ENCODE measurements around the gene ITGB7. TPM values are rescaled to one million over a fixed set of nuclear protein-coding genes. Genes with fewer than 3 reads are reported as not detected.

The ITGB7 gene
- total RNA-seq, 2 experiments from 2014 or later: 121 to 137 TPM

DNA sequence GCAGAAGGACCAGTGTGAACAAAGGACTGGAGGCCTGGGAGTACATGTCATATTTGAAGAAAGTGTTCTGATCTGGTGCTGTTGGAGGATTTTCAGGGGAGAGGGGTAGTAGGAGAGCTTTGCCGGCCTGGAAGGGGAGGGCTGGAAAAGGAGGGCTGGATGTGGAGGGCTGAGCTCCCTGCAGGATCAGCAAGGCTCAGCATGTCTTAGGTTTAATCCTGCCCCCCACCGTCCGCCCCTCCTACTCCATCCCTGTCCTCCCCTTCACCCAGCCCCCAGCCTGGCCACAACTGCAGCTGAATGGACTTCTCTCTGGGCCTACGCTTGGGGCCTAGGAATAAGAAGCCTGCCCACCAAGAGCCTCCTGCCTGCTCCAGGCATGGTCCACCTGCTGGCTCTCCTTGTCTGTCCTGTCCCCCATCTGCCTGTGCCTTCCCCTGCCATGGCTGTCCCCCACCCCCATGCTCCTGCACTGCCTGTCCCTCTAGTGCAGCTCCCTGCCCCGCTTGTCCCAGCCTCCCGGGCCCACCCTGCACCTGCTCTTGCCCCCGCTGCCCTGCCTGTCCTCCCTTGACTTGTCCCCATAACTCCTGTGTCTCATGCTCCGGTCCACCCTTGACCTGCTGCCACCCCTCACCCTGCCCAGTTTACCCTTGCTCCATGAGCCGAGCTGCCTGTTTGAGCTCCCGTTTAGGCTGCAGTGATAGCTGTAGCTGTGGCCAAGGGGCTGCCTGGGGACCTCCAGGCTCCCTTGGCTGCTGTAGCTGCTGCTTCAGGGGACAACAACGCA is 34.8 kb upstream of the ITGB7 start:
- no peak overlapping the region for H3K4me3 Mint-ChIP-seq
- H3K36me3 Mint-ChIP-seq (ENCODE audit: low read depth): no peaks in the 10 kb centered on the region
- ChIA-PET CTCF (interaction anchor here (0.7 to 7.7 kb wide), 5 partner anchors 9 to 110 kb away, joined by 3 to 45 read pairs (median 3); a partner anchor contains a TSS), POLR2A (interaction anchor here (2.0 to 4.7 kb wide), 3 partner anchors 8 to 21 kb away, joined by 6 to 21 read pairs (median 8); a partner anchor contains a TSS)
- intact Hi-C loops (cut with micrococcal nuclease): no loop called here
- TF ChIP-seq, protein P1, sequence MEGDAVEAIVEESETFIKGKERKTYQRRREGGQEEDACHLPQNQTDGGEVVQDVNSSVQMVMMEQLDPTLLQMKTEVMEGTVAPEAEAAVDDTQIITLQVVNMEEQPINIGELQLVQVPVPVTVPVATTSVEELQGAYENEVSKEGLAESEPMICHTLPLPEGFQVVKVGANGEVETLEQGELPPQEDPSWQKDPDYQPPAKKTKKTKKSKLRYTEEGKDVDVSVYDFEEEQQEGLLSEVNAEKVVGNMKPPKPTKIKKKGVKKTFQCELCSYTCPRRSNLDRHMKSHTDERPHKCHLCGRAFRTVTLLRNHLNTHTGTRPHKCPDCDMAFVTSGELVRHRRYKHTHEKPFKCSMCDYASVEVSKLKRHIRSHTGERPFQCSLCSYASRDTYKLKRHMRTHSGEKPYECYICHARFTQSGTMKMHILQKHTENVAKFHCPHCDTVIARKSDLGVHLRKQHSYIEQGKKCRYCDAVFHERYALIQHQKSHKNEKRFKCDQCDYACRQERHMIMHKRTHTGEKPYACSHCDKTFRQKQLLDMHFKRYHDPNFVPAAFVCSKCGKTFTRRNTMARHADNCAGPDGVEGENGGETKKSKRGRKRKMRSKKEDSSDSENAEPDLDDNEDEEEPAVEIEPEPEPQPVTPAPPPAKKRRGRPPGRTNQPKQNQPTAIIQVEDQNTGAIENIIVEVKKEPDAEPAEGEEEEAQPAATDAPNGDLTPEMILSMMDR (IDR thresholded peaks at IDR 0.05): no peak
- DNase-seq (no peak), ATAC-seq (no peak)
- peaks cover 9% of the 10 kb centered on the region for H3K4me1 Mint-ChIP-seq (ENCODE audit: low read depth)
- no peak overlapping the region for H3K27ac Mint-ChIP-seq
- no peaks in the 10 kb centered on the region for H3K9me3 Mint-ChIP-seq
- H3K27me3 Mint-ChIP-seq: no peaks in the 10 kb centered on the region

DNA sequence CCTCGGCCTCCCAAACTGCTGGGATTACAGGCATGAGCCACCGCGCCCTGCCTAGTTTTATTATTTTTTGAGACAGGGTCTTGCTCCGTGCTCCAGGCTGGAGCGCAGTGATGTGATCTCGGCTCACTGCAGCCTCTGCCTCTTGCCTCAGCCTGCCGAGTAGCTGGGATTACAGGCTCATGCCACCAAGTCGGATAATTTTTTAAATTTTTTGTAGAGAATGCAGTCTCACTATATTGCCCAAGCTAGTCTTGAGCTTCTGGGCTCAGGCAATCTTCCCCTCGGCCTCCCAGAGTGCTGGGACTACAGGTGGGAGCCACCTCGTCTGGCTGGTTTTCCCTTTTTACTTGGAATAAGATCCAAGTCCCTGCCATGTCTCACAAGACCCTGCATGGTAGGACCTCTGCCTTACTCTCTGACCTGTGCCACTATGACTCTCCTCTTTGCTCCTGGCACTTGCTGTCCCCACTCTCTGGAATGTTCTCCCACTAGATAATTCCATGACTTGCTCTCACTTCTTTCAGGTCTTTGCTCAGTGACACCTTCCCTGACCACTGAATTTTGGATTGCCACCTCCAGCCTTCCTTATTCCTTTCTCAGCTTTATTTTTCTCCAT is 32.7 kb upstream of the ITGB7 start:
- CTCF ChIA-PET: interaction anchor here (7.7 kb wide), 1 partner anchor 27 kb away, joined by 45 read pairs; no protein-coding TSS in a partner anchor
- intact Hi-C loops (cut with micrococcal nuclease): no loop called here
- no peak for DNase-seq

DNA sequence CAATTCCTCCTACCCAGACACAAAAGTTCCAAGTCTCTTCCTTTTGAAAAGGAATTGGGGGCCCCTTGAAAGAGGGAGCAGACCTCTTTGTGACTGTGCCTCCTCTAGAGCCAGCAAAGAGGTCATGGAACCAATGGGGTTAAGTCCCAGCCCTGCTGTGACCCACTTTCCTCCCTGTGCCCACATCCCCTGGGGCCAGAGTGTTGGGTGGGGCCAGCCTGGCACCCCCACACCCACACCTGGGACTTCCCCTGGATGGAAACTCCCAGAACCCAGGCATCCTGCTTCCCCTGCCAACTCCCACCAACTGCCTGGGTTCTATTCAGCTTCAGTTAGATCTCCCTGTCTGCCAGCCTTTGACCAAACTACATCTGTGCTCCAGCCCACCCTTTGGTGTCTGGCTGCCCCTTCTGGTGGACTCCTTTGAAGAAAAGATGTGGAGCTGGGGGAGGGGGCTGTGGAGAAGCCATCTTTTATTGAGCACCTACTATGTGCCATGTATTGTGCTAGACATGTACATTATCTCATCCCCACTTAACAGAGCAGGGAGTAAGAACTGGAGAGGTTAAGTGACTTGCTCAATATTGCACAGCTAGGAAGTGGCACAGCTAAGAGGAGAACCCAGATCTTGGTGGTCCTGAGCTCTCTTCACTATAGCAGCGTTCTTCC is 29.5 kb upstream of the ITGB7 start:
- TF ChIP-seq, protein P1 (IDR thresholded peaks at IDR 0.05): no peak
- CTCF ChIA-PET: interaction anchor here (0.7 to 4.6 kb wide), 9 partner anchors 15 to 77 kb away, joined by 3 to 23 read pairs (median 4); partner anchors contain the start of gene ESPL1
- no peaks in the 10 kb centered on the region for H3K9me3 Mint-ChIP-seq
- DNase-seq (peak; percentile 72), ATAC-seq (peak; percentile 34)
- H3K4me3 Mint-ChIP-seq: peak overlapping the region; percentile 23
- POLR2A ChIA-PET: interaction anchor here (1.0 to 5.5 kb wide), 7 partner anchors 10 to 169 kb away, joined by 3 to 47 read pairs (median 4); partner anchors contain the start of gene ESPL1
- peaks cover 50% of the 10 kb centered on the region for H3K4me1 Mint-ChIP-seq (ENCODE audit: low read depth)
- H3K36me3 Mint-ChIP-seq (ENCODE audit: low read depth): no peaks in the 10 kb centered on the region
- no peaks in the 10 kb centered on the region for H3K27me3 Mint-ChIP-seq
- peak overlapping the region; percentile 72 for H3K27ac Mint-ChIP-seq
- intact Hi-C loops (cut with micrococcal nuclease): no loop called here

More for the DNA sequence above, 32.7 kb upstream of the ITGB7 start:
- no peak for ATAC-seq
- no peak overlapping the region for H3K27ac Mint-ChIP-seq
- H3K27me3 Mint-ChIP-seq: no peaks in the 10 kb centered on the region
- H3K9me3 Mint-ChIP-seq: no peaks in the 10 kb centered on the region
- no peaks in the 10 kb centered on the region for H3K36me3 Mint-ChIP-seq (ENCODE audit: low read depth)
- peaks cover 30% of the 10 kb centered on the region for H3K4me1 Mint-ChIP-seq (ENCODE audit: low read depth)
- no peak overlapping the region for H3K4me3 Mint-ChIP-seq
- TF ChIP-seq, protein P1 (IDR thresholded peaks at IDR 0.05): no peak
- POLR2A ChIA-PET: interaction anchor here (4.7 kb wide), 1 partner anchor 19 kb away, joined by 21 read pairs; no protein-coding TSS in a partner anchor

DNA sequence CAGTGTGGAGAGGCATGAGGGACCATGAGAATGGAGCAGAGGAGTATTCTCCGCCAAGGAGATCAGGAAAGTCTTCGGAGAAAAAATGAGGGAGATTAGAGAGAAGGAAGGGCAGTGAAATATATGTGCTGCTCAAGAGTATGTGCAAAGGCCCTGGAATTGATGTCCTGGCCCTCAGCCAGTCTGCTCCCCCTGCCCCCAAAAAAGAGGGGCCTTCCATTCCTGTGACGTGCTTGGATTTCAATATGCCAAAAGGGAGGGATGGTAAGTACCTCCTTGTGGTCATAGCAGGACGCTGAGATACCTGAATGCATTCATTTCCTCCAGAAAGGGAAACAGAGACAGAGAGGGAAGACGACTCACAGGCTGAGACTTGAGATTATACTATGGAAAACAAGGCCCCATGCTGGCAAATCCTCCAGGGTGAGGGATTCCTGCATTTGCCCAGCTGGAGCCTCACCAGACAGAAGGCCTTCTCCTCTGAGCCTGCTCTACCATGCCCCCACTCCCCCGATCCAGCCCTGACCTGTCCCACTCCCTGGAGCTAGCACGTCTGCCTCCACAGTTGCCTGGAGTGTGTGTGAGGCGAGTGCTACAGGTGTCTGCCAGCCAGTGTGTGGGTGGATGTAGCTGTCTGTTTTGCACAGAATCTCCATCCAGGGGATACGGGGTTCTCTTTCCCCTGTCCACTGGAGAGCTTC is 28.8 kb upstream of the ITGB7 start:
- peak overlapping the region; percentile 23 for H3K4me3 Mint-ChIP-seq
- no peak for ATAC-seq

More for the DNA sequence above, 28.8 kb upstream of the ITGB7 start:
- intact Hi-C loops (cut with micrococcal nuclease): no loop called here
- no peaks in the 10 kb centered on the region for H3K9me3 Mint-ChIP-seq
- TF ChIP-seq, protein P1 (IDR thresholded peaks at IDR 0.05): no peak
- H3K27me3 Mint-ChIP-seq: no peaks in the 10 kb centered on the region
- H3K4me1 Mint-ChIP-seq (ENCODE audit: low read depth): peaks cover 57% of the 10 kb centered on the region
- POLR2A ChIA-PET: interaction anchor here (1.0 to 5.5 kb wide), 7 partner anchors 9 to 168 kb away, joined by 3 to 47 read pairs (median 4); partner anchors contain the start of gene ESPL1
- no peaks in the 10 kb centered on the region for H3K36me3 Mint-ChIP-seq (ENCODE audit: low read depth)
- peak; percentile 59 for DNase-seq
- CTCF ChIA-PET: interaction anchor here (0.7 to 4.6 kb wide), 8 partner anchors 15 to 77 kb away, joined by 3 to 23 read pairs (median 4); partner anchors contain the start of gene ESPL1
- H3K27ac Mint-ChIP-seq: peak overlapping the region; percentile 72

Data from activated CD8-positive, alpha-beta T cell treated with anti-CD3 and anti-CD28 coated beads for 36 hours (primary cell).